IPS-NIHi7 (cell line): ENCODE data around the gene MPDU1.

ENCODE experiments used
- DNase-seq: peaks from one replicate; pipeline ENCODE4 v3.0.0; 2012; ENCODE audit warnings: mixed read lengths; ENCODE audit errors: extremely low spot score

The MPDU1 gene

GRCh38 chr17:7583253-7584109 is at the start of gene MPDU1:
Gene MPDU1, plus strand, starts transcription at chr17:7583852. Its CDS starts 11 bp downstream, at chr17:7583863.
- DNase-seq: peak; percentile 87

- no peak for DNase-seq
These were observed 45.6 kb upstream of the MPDU1 start for GRCh38 chr17:7538050-7538449.

- no peak for DNase-seq
These were observed 44.6 kb upstream of the MPDU1 start for GRCh38 chr17:7538891-7539545.

- DNase-seq: no peak
These were observed 42.5 kb upstream of the MPDU1 start for GRCh38 chr17:7541074-7541621.

- DNase-seq: no peak
These were observed 38.7 kb upstream of the MPDU1 start for GRCh38 chr17:7544911-7545310.

- DNase-seq: peak; percentile 68
These were observed 34.9 kb upstream of the MPDU1 start, which contains the start of gene TNFSF12 for GRCh38 chr17:7548585-7549400. Gene TNFSF12, plus strand, starts transcription at chr17:7549058. Its CDS starts 96 bp downstream, at chr17:7549154.

GRCh38 chr17:7549401-7550055 is 34.1 kb upstream of the MPDU1 start:
- DNase-seq: no peak

GRCh38 chr17:7550344-7550743 is 33.3 kb upstream of the MPDU1 start:
- DNase-seq: no peak

- no peak for DNase-seq
These were observed 32.3 kb upstream of the MPDU1 start for GRCh38 chr17:7551396-7551795.

- no peak for DNase-seq
These were observed 31.0 kb upstream of the MPDU1 start for GRCh38 chr17:7552621-7553051.

- DNase-seq: no peak
These were observed 30.3 kb upstream of the MPDU1 start for GRCh38 chr17:7553356-7553755.

GRCh38 chr17:7555320-7555948 is 28.2 kb upstream of the MPDU1 start:
- DNase-seq: peak; percentile 35

GRCh38 chr17:7556627-7557026 is 27.0 kb upstream of the MPDU1 start:
- no peak for DNase-seq

GRCh38 chr17:7557147-7557764 is 26.4 kb upstream of the MPDU1 start:
- DNase-seq: no peak

GRCh38 chr17:7557775-7558543 is 25.7 kb upstream of the MPDU1 start:
- DNase-seq: peak; percentile 69

- no peak for DNase-seq
These were observed 24.9 kb upstream of the MPDU1 start, which contains the start of gene TNFSF13 for GRCh38 chr17:7558544-7559319. Gene TNFSF13, plus strand, starts transcription at chr17:7558750. Its CDS starts 290 bp downstream, at chr17:7559040.

- DNase-seq: no peak
These were observed 24.1 kb upstream of the MPDU1 start for GRCh38 chr17:7559320-7560171.
